ENCODE measurements around the gene FEV. TPM values are rescaled to one million over a fixed set of nuclear protein-coding genes. Genes with fewer than 3 reads are reported as not detected.

The FEV gene
- total RNA-seq, 6 donors from 2014 or later, result not detected

- peak; percentile 59 to 88 for ATAC-seq (ENCODE audit: low FRiP score in 2 of 2)
- 1% methylated on average over 14 to 29 of the region's 70 CpGs for WGBS, 2 donors
Observed at GRCh38 chr2:219001577-219002394, 16.8 kb upstream of the FEV start.

GRCh38 chr2:219001100-219001576 is 16.2 kb upstream of the FEV start:
- Histone ChIP-seq H3K27me3 (peaks cover 2 to 57% (median 21%) of the 10 kb centered on the region in 4 donors), H3K27ac (peak overlapping the region; percentile 74 to 86 (median 76)), H3K4me1 (peaks cover 18 to 34% (median 27%) of the 10 kb centered on the region in 4 donors), H3K36me3 (no peaks in the 10 kb centered on the region), H3K9me3 (no peaks in the 10 kb centered on the region), H3K4me3 (peak overlapping the region in 3 of 4 donors; percentile 36 to 49 (median 44))
- 20% methylated on average over 12 of the region's 26 CpGs; no CpG with 5 or more reads in 1 of the 2 donors for WGBS, 2 donors
- ATAC-seq (ENCODE audit: low FRiP score in 2 of 2) (peak in 1 of 2 donors; percentile 1), DNase-seq (no peak)
- TF ChIP-seq POLR2A (IDR thresholded peaks at IDR 0.05) (no peak), POLR2AphosphoS5 (IDR thresholded peaks at IDR 0.05) (no peak), CTCF (IDR thresholded peaks at IDR 0.05) (no peak), EP300 (IDR thresholded peaks at IDR 0.05) (no peak)

More at GRCh38 chr2:219001577-219002394, 16.8 kb upstream of the FEV start:
- peak; percentile 90 to 92 for DNase-seq
- peaks cover 2 to 51% (median 19%) of the 10 kb centered on the region in 4 donors for H3K27me3 ChIP-seq
- no peaks in the 10 kb centered on the region for H3K9me3 ChIP-seq
- H3K4me3 ChIP-seq, result peak overlapping the region in 3 of 4 donors; percentile 36 to 49 (median 44)
- H3K36me3 ChIP-seq, result no peaks in the 10 kb centered on the region
- peak overlapping the region; percentile 74 to 86 (median 76) for H3K27ac ChIP-seq
- peaks cover 16 to 30% (median 22%) of the 10 kb centered on the region in 4 donors for H3K4me1 ChIP-seq
- TF ChIP-seq POLR2A (IDR thresholded peaks at IDR 0.05) (peak in 3 of 4 donors; percentile 61 to 90 (median 79)), EP300 (IDR thresholded peaks at IDR 0.05) (no peak), POLR2AphosphoS5 (IDR thresholded peaks at IDR 0.05) (peak in 1 of 2 donors; percentile 91)

GRCh38 chr2:219000569-219000960 is 15.6 kb upstream of the FEV start:
- H3K27ac ChIP-seq, result peak overlapping the region in 1 of 4 donors; percentile 86

GRCh38 chr2:218999881-219000568 is 15.0 kb upstream of the FEV start:
- no peak overlapping the region for H3K27ac ChIP-seq
- peaks cover 22 to 42% (median 33%) of the 10 kb centered on the region in 4 donors for H3K4me1 ChIP-seq
- no peaks in the 10 kb centered on the region for H3K9me3 ChIP-seq
- peaks cover 2 to 64% (median 27%) of the 10 kb centered on the region in 4 donors for H3K27me3 ChIP-seq
- H3K36me3 ChIP-seq, result no peaks in the 10 kb centered on the region
- 28 to 31% methylated on average over 9 of the region's 9 CpGs for WGBS, 2 donors
- no peak for DNase-seq
- TF ChIP-seq POLR2AphosphoS5 (IDR thresholded peaks at IDR 0.05) (no peak), EP300 (IDR thresholded peaks at IDR 0.05) (no peak), POLR2A (IDR thresholded peaks at IDR 0.05) (no peak), CTCF (IDR thresholded peaks at IDR 0.05) (no peak)
- ATAC-seq (ENCODE audit: low FRiP score in 2 of 2), result no peak
- no peak overlapping the region for H3K4me3 ChIP-seq

More at GRCh38 chr2:219000569-219000960, 15.6 kb upstream of the FEV start:
- ATAC-seq (ENCODE audit: low FRiP score in 2 of 2) (no peak), DNase-seq (no peak)
- Histone ChIP-seq H3K4me1 (peaks cover 22 to 40% (median 33%) of the 10 kb centered on the region in 4 donors), H3K36me3 (no peaks in the 10 kb centered on the region), H3K4me3 (peak overlapping the region in 3 of 4 donors; percentile 36 to 49 (median 44)), H3K27me3 (peaks cover 2 to 60% (median 25%) of the 10 kb centered on the region in 4 donors), H3K9me3 (no peaks in the 10 kb centered on the region)
- TF ChIP-seq POLR2A (IDR thresholded peaks at IDR 0.05) (no peak), EP300 (IDR thresholded peaks at IDR 0.05) (no peak), CTCF (IDR thresholded peaks at IDR 0.05) (no peak), POLR2AphosphoS5 (IDR thresholded peaks at IDR 0.05) (no peak)
- WGBS, 2 donors, result 26 to 28% methylated on average over 2 to 8 of the region's 8 CpGs
